Erythroblast (primary cell): ENCODE results near the gene NADSYN1.

Experiments used
- GATA1 ChIP-seq: IDR thresholded peaks from 2 replicates; pipeline ENCODE4 v1.6.1; 2011; ENCODE audit warnings: low read depth, mild to moderate bottlenecking, control low read depth, low read length, moderate library complexity
- POLR2A ChIP-seq: IDR thresholded peaks from 2 replicates; pipeline ENCODE4 v1.6.1; 2011; ENCODE audit warnings: mild to moderate bottlenecking, low read length

DNA sequence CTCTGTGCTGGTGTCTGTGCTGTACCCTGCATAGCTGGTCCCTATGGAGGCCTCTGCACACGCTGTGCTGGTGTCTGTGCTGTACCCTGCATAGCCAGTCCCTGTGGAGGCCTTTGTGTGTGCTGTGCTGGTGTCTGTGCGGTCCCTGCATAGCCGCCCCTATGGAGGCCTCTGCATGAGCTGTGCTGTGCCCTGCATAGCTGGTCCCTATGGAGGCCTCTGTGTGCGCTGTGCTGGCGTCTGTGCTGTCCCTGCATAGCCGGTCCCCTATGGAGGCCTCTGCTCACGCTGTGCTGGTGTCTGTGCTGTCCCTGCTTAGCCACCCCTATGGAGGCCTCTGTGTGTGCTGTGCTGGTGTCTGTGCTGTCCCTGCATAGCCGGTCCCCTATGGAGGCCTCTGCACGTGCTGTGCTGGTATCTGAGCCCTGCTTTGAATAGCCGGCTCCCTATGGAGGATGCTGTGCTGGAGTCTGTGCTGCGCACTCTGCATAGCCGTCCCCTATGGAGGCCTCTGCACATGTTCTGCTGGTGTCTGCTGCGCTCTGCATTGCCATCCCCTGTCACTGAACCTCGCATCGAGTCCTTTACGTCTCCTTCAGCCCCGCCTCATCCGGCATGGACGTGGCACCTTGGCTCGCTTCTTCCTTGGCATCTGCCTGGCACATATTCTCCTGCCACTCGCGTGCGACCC, 6.2 kb downstream of the NADSYN1 start:
- TF ChIP-seq POLR2A, result no peak
- no peak for TF ChIP-seq GATA1
